HEK293 (cell line): Measurements from ENCODE around the gene PIK3C2G.

Experiments
- CTCF ChIA-PET: fragments of 350-600 bp; formaldehyde crosslinking; extraction: SDS; loops from one replicate; lab custom pipeline; 2021; ENCODE audit warnings: antibody characterized with exemption; lab: Yijun Ruan, JAX
- POLR2A ChIA-PET: fragments of 300-600 bp; formaldehyde crosslinking; extraction: SDS; loops from one replicate; lab custom pipeline; 2020; ENCODE audit warnings: antibody characterized with exemption, inconsistent platforms; lab: Yijun Ruan, JAX
- H3K27ac ChIP-seq: fragments of 200-500 bp; sonication (Bioruptor generic); 2 replicates; pipeline ENCODE4 v1.5.1; 2014; ENCODE audit warnings: low read depth, low read length, control low read depth, inconsistent platforms; ENCODE audit errors: extremely low read depth
- H3K36me3 ChIP-seq, 2 experiments: fragments of 200-500 bp in 1 of 2; sonication (Bioruptor generic) in 1 of 2; 1 replicate in 1 of 2; 2 replicates in 1 of 2; pipeline ENCODE4 v1.5.1; 2014 to 2017; ENCODE audit warnings: inconsistent platforms in 2 of 2, low read length in 2 of 2; ENCODE audit not compliant: control insufficient read depth in 2 of 2, insufficient read depth in 1 of 2
- H3K4me1 ChIP-seq: fragments of 200-500 bp; sonication (Bioruptor generic); 2 replicates; pipeline ENCODE4 v1.5.1; 2014; ENCODE audit warnings: mild to moderate bottlenecking, low read length, inconsistent platforms; ENCODE audit not compliant: control insufficient read depth, insufficient read depth
- H3K4me3 ChIP-seq: 2 replicates; pipeline ENCODE4 v1.5.1; 2011; ENCODE audit warnings: low read depth, mild to moderate bottlenecking, control low read depth, low read length, moderate library complexity
- H3K9me3 ChIP-seq: fragments of 200-500 bp; sonication (Bioruptor generic); 2 replicates; pipeline ENCODE4 v1.5.1; 2014; ENCODE audit warnings: low read depth, low read length, inconsistent platforms; ENCODE audit not compliant: control insufficient read depth, insufficient read depth
- ATF2 ChIP-seq: fragments of 450-650 bp; formaldehyde crosslinking; IDR thresholded peaks from 2 replicates; pipeline ENCODE4 v1.5.1; 2016; ENCODE audit warnings: missing biosample characterization, missing genetic modification characterization, low read depth
- EGR2 ChIP-seq: fragments of 450-650 bp; formaldehyde crosslinking; IDR thresholded peaks from 2 replicates; pipeline ENCODE4 v1.5.1; 2016; ENCODE audit warnings: low read depth, missing biosample characterization, missing genetic modification characterization
- KLF7 ChIP-seq: fragments of 450-650 bp; formaldehyde crosslinking; IDR thresholded peaks from 2 replicates; pipeline ENCODE4 v1.5.1; 2016; ENCODE audit warnings: missing biosample characterization, missing genetic modification characterization, borderline replicate concordance
- MEIS1 ChIP-seq: sonication (generic); formaldehyde crosslinking; IDR thresholded peaks from 2 replicates; pipeline ENCODE4 v1.8.1; 2022; ENCODE audit warnings: missing genetic modification reagents, mild to moderate bottlenecking, borderline replicate concordance
- SALL2 ChIP-seq: fragments of 450-650 bp; formaldehyde crosslinking; IDR thresholded peaks from 2 replicates; pipeline ENCODE4 v1.5.0; 2017; ENCODE audit warnings: missing biosample characterization, mild to moderate bottlenecking, missing genetic modification characterization, borderline replicate concordance
- SCRT2 ChIP-seq: fragments of 450-650 bp; formaldehyde crosslinking; IDR thresholded peaks from 2 replicates; pipeline ENCODE4 v1.5.1; 2016; ENCODE audit warnings: missing biosample characterization, missing genetic modification characterization
- SP7 ChIP-seq: fragments of 450-650 bp; formaldehyde crosslinking; IDR thresholded peaks from 2 replicates; pipeline ENCODE4 v1.5.1; 2016; ENCODE audit warnings: missing biosample characterization, missing genetic modification characterization
- TCF7L2 ChIP-seq: IDR thresholded peaks from 2 replicates; pipeline ENCODE4 v1.6.1; 2011; ENCODE audit warnings: low read depth, mild to moderate bottlenecking, inconsistent platforms, low read length, moderate library complexity, borderline replicate concordance
- ZFP41 ChIP-seq: fragments of 450-650 bp; formaldehyde crosslinking; IDR thresholded peaks from 2 replicates; pipeline ENCODE4 v1.5.1; 2016; ENCODE audit warnings: missing biosample characterization, missing genetic modification characterization, borderline replicate concordance
- ZNF302 ChIP-seq: fragments of 450-650 bp; formaldehyde crosslinking; IDR thresholded peaks from 2 replicates; pipeline ENCODE4 v1.5.1; 2016; ENCODE audit warnings: missing biosample characterization, missing genetic modification characterization, low read depth
- ZNF394 ChIP-seq: fragments of 450-650 bp; formaldehyde crosslinking; IDR thresholded peaks from 2 replicates; pipeline ENCODE4 v1.5.1; 2016; ENCODE audit warnings: missing biosample characterization, missing genetic modification characterization, mild to moderate bottlenecking, moderate library complexity, borderline replicate concordance
- ZNF501 ChIP-seq: fragments of 450-650 bp; formaldehyde crosslinking; IDR thresholded peaks from 2 replicates; pipeline ENCODE4 v1.5.1; 2016; ENCODE audit warnings: missing biosample characterization, missing genetic modification characterization
- ZNF692 ChIP-seq: fragments of 450-650 bp; formaldehyde crosslinking; IDR thresholded peaks from 2 replicates; pipeline ENCODE4 v1.5.1; 2016; ENCODE audit warnings: missing biosample characterization, missing genetic modification characterization
- ZNF776 ChIP-seq: fragments of 450-650 bp; formaldehyde crosslinking; IDR thresholded peaks from 2 replicates; pipeline ENCODE4 v1.5.0; 2017; ENCODE audit warnings: missing biosample characterization, missing genetic modification characterization, borderline replicate concordance
- ZNF843 ChIP-seq: fragments of 450-650 bp; formaldehyde crosslinking; IDR thresholded peaks from 2 replicates; pipeline ENCODE4 v1.5.1; 2016; ENCODE audit warnings: missing biosample characterization, missing genetic modification characterization
- TF ChIP-seq, protein P1 (sequence below): fragments of 450-650 bp; formaldehyde crosslinking; IDR thresholded peaks from 2 replicates; pipeline ENCODE4 v1.5.1; 2016; ENCODE audit warnings: missing biosample characterization, missing genetic modification characterization
- TF ChIP-seq, protein P2 (sequence below): fragments of 450-650 bp; formaldehyde crosslinking; IDR thresholded peaks from 2 replicates; pipeline ENCODE4 v1.5.1; 2016; ENCODE audit warnings: missing biosample characterization, missing genetic modification characterization
- TF ChIP-seq, protein P3 (sequence below): fragments of 450-650 bp; formaldehyde crosslinking; IDR thresholded peaks from 2 replicates; pipeline ENCODE4 v1.5.0; 2017; ENCODE audit warnings: missing biosample characterization, missing genetic modification characterization, borderline replicate concordance

PIK3C2G gene

DNA sequence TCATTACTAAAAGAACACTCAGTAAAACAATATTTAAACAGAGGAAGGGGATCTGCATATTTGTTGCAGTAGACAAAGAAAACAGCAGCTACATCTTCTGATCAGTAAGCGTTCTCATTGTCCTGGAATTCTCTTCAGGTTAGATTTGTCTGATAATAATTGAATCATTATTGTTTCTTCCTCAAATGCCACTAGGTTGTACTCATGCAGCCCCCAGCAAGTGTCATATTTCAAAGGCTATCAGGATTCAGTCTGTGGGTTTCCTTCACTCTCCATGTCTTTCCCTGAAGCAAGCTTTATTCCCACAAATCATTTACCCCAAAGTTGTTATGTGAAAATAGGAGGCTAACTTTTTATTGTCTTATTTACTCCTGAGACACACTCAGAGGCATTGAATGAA is 14.7 kb downstream of the PIK3C2G start:
- Histone ChIP-seq H3K4me1 (no peaks in the 10 kb centered on the region), H3K9me3 (no peaks in the 10 kb centered on the region), H3K27ac (no peak overlapping the region), H3K4me3 (no peak overlapping the region), H3K36me3 (no peaks in the 10 kb centered on the region)
- CTCF ChIA-PET: interaction anchor here (0.8 to 1.2 kb wide), 3 partner anchors 44 to 135 kb away, joined by 3 to 4 read pairs (median 3); no protein-coding TSS in a partner anchor
- no peak for TF ChIP-seq ZNF501
- TF ChIP-seq, protein P1, sequence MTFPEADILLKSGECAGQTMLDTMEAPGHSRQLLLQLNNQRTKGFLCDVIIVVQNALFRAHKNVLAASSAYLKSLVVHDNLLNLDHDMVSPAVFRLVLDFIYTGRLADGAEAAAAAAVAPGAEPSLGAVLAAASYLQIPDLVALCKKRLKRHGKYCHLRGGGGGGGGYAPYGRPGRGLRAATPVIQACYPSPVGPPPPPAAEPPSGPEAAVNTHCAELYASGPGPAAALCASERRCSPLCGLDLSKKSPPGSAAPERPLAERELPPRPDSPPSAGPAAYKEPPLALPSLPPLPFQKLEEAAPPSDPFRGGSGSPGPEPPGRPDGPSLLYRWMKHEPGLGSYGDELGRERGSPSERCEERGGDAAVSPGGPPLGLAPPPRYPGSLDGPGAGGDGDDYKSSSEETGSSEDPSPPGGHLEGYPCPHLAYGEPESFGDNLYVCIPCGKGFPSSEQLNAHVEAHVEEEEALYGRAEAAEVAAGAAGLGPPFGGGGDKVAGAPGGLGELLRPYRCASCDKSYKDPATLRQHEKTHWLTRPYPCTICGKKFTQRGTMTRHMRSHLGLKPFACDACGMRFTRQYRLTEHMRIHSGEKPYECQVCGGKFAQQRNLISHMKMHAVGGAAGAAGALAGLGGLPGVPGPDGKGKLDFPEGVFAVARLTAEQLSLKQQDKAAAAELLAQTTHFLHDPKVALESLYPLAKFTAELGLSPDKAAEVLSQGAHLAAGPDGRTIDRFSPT (tag by site-specific recombination): no peak
- TF ChIP-seq ZNF394 (tag by site-specific recombination): no peak
- TF ChIP-seq TCF7L2: peak; percentile 55; the same call in 1 of the 2 replicates
- TF ChIP-seq SALL2 (tag by site-specific recombination): no peak
- no peak for TF ChIP-seq ZNF302
- TF ChIP-seq ZNF776 (tag by site-specific recombination): no peak
- POLR2A ChIA-PET: no interaction called here

DNA sequence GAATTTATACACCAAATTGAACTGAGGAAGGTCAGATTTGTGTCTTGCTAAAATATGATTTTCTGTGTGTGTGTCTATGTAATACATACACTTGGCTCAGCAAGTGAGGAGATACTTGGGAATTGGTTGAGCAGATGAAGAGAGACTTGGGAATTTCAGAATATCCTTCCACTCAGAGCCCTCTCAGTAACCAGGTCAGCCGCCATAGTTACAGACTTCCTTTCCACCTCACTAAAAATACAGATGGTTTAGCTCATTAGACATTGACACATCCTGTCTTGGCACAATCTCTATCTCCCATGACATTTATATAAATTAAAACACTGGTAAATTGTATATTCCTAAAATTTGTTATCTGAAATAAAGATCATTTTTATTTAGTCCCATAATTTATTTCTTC is 15.9 kb downstream of the PIK3C2G start:
- Histone ChIP-seq H3K27ac (no peak overlapping the region), H3K4me3 (no peak overlapping the region), H3K36me3 (no peaks in the 10 kb centered on the region), H3K9me3 (no peaks in the 10 kb centered on the region), H3K4me1 (no peaks in the 10 kb centered on the region)
- ChIA-PET CTCF (interaction anchor here (1.2 kb wide), 1 partner anchor 43 kb away, joined by 3 read pairs; no protein-coding TSS in a partner anchor), POLR2A (interaction anchor here (0.6 kb wide), 1 partner anchor 114 kb away, joined by 5 read pairs; no protein-coding TSS in a partner anchor)
- no peak for TF ChIP-seq MEIS1 (CRISPR knock-in tag)
- no peak for TF ChIP-seq EGR2

DNA sequence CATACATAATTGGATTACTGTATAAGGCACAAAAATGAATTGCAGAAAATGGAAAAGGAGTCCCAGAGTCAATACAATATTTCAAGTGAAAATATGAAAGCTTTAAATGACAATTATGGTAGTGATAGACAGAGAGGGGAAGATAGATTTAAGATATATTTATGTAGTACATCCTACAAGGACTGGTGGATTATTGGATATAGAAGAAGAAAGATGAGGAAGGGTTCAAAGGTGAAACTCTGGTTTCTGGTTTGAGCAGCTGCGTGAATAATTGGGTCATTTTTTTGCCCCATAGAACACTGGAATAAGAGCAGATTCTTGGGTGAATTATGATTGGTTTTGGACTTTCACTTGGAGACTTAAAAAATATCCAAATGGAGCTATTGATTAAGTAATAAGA is 19.4 kb downstream of the PIK3C2G start:
- POLR2A ChIA-PET: no interaction called here
- CTCF ChIA-PET: interaction anchor here (0.6 kb wide), 1 partner anchor 31 kb away, joined by 3 read pairs; no protein-coding TSS in a partner anchor
- TF ChIP-seq, protein P2, sequence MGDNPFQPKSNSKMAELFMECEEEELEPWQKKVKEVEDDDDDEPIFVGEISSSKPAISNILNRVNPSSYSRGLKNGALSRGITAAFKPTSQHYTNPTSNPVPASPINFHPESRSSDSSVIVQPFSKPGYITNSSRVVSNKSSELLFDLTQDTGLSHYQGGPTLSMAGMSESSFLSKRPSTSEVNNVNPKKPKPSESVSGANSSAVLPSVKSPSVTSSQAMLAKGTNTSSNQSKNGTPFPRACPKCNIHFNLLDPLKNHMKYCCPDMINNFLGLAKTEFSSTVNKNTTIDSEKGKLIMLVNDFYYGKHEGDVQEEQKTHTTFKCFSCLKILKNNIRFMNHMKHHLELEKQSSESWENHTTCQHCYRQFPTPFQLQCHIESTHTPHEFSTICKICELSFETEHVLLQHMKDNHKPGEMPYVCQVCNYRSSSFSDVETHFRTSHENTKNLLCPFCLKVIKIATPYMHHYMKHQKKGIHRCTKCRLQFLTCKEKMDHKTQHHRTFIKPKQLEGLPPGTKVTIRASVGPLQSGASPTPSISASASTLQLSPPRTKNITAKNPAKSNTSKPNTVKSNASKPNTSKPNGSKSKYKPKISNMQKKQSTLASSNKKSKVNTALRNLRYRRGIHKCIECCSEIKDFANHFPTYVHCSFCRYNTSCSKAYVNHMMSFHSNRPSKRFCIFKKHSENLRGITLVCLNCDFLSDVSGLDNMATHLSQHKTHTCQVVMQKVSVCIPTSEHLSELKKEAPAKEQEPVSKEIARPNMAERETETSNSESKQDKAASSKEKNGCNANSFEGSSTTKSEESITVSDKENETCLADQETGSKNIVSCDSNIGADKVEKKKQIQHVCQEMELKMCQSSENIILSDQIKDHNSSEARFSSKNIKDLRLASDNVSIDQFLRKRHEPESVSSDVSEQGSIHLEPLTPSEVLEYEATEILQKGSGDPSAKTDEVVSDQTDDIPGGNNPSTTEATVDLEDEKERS: no peak
- TF ChIP-seq ZNF692 (tag by site-specific recombination): no peak
- TF ChIP-seq, protein P3, sequence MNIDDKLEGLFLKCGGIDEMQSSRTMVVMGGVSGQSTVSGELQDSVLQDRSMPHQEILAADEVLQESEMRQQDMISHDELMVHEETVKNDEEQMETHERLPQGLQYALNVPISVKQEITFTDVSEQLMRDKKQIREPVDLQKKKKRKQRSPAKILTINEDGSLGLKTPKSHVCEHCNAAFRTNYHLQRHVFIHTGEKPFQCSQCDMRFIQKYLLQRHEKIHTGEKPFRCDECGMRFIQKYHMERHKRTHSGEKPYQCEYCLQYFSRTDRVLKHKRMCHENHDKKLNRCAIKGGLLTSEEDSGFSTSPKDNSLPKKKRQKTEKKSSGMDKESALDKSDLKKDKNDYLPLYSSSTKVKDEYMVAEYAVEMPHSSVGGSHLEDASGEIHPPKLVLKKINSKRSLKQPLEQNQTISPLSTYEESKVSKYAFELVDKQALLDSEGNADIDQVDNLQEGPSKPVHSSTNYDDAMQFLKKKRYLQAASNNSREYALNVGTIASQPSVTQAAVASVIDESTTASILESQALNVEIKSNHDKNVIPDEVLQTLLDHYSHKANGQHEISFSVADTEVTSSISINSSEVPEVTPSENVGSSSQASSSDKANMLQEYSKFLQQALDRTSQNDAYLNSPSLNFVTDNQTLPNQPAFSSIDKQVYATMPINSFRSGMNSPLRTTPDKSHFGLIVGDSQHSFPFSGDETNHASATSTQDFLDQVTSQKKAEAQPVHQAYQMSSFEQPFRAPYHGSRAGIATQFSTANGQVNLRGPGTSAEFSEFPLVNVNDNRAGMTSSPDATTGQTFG (tag by site-specific recombination): no peak
- no peak for TF ChIP-seq ZNF843 (tag by site-specific recombination)
- TF ChIP-seq MEIS1 (CRISPR knock-in tag): no peak
- no peak for TF ChIP-seq ATF2 (tag by site-specific recombination)
- TF ChIP-seq SP7: no peak
- no peak for TF ChIP-seq ZFP41
- no peak for TF ChIP-seq ZNF776 (tag by site-specific recombination)
- TF ChIP-seq SCRT2 (tag by site-specific recombination): no peak
- no peak for TF ChIP-seq KLF7
- H3K4me3 ChIP-seq: no peak overlapping the region
- no peaks in the 10 kb centered on the region for H3K4me1 ChIP-seq
- no peaks in the 10 kb centered on the region for H3K36me3 ChIP-seq
- H3K9me3 ChIP-seq: no peaks in the 10 kb centered on the region
- H3K27ac ChIP-seq: no peak overlapping the region
